Naive thymus-derived CD8-positive, alpha-beta T cell (primary cell): ENCODE measurements around the gene ATP2A2. TPM values are rescaled to one million over a fixed set of nuclear protein-coding genes. Genes with fewer than 3 reads are reported as not detected.

Experiments
- polyA plus RNA-seq, 3 donors: library from polyadenylated mRNA; unstranded; fragments of 300-500 nt; fragmentation: Illumina TruSeq; gene quantifications; one replicate each; pipeline ENCODE4 v1.2.3, GENCODE V29; 2021
- total RNA-seq, 8 experiments: library from RNA in 2 of 8; stranded (reverse) in 2 of 8; gene quantifications; one replicate each; pipeline ENCODE4 v1.2.3 and lab custom pipeline; 2021 to 2026

The ATP2A2 gene
- total and polyA plus RNA-seq, 5 experiments from 2014 or later = 1.7 to 75.6 (median 2.0) TPM

Other genes with a start within 250 kb of the ATP2A2 start
- gene C12orf76, start 232.7 kb upstream of the ATP2A2 start, total RNA-seq = 10 to 100 TPM; 20.2 to 22.3 TPM
- 10 to 100 TPM; 15.6 to 19.2 (median 18.8) TPM for gene C12orf76, start 232.7 kb upstream of the ATP2A2 start, polyA plus RNA-seq
- 1 to 10 TPM; 2.3 to 2.5 TPM for gene IFT81, start 156.9 kb upstream of the ATP2A2 start, total RNA-seq
- under 1 TPM; 0.45 to 0.82 (median 0.56) TPM for gene IFT81, start 156.9 kb upstream of the ATP2A2 start, polyA plus RNA-seq
- 10 to 100 TPM; 78.5 to 84.0 TPM for gene ANAPC7, start 122.5 kb downstream of the ATP2A2 start, total RNA-seq
- gene ANAPC7, start 122.5 kb downstream of the ATP2A2 start, polyA plus RNA-seq = 10 to 100 TPM; 25.7 to 32.3 (median 30.9) TPM
- gene ARPC3, start 169.1 kb downstream of the ATP2A2 start, total RNA-seq = 100 to 1,000 TPM; 213 to 243 TPM
- gene ARPC3, start 169.1 kb downstream of the ATP2A2 start, polyA plus RNA-seq = 100 to 1,000 TPM; 691 to 810 (median 733) TPM
- gene GPN3, start 187.0 kb downstream of the ATP2A2 start, total RNA-seq = 10 to 100 TPM; 13.5 to 14.0 TPM
- 10 to 100 TPM; 33.7 to 35.8 (median 34.4) TPM for gene GPN3, start 187.0 kb downstream of the ATP2A2 start, polyA plus RNA-seq
- gene FAM216A, start 187.6 kb downstream of the ATP2A2 start, total RNA-seq = 10 to 100 TPM; 21.6 to 22.3 TPM
- 10 to 100 TPM in 2 of 3 donors, 1 to 10 TPM in 1; 9.3 to 15.4 (median 11.1) TPM for gene FAM216A, start 187.6 kb downstream of the ATP2A2 start, polyA plus RNA-seq
- 100 to 1,000 TPM; 126 to 130 TPM for gene VPS29, start 220.9 kb downstream of the ATP2A2 start, total RNA-seq
- 100 to 1,000 TPM; 128 to 167 (median 167) TPM for gene VPS29, start 220.9 kb downstream of the ATP2A2 start, polyA plus RNA-seq
- gene RAD9B, start 221.1 kb downstream of the ATP2A2 start, total RNA-seq = 1 to 10 TPM; 2.7 to 3.8 TPM
- 1 to 10 TPM in 2 of 3 donors, under 1 TPM in 1; 0.89 to 1.3 (median 1.0) TPM for gene RAD9B, start 221.1 kb downstream of the ATP2A2 start, polyA plus RNA-seq